Measurements from ENCODE around the gene TMEM168.

TMEM168 gene

DNA sequence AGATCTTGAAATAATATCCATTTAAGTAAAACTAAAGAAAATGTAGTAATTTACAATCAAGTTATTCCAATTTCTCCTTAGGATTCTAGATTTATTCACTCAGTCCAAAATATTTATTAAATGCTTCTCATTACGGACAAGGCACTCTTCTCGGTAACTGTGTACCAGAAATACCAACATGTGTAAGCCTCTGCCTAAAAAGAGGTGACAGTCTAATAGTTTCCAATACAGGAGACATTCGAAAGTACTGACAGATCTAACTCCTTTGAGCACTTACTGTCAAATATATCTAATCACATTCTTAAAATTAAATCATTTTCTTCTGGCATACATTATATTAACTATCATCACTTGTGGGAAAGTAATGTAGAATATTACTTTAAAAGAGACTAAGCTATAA is 26.9 kb downstream of the TMEM168 start:
- no peak overlapping the region for H3K4me3 ChIP-seq (ENCODE audit: low read length)
- no peak for DNase-seq (ENCODE audit: low read depth)
- TF ChIP-seq, protein P1, sequence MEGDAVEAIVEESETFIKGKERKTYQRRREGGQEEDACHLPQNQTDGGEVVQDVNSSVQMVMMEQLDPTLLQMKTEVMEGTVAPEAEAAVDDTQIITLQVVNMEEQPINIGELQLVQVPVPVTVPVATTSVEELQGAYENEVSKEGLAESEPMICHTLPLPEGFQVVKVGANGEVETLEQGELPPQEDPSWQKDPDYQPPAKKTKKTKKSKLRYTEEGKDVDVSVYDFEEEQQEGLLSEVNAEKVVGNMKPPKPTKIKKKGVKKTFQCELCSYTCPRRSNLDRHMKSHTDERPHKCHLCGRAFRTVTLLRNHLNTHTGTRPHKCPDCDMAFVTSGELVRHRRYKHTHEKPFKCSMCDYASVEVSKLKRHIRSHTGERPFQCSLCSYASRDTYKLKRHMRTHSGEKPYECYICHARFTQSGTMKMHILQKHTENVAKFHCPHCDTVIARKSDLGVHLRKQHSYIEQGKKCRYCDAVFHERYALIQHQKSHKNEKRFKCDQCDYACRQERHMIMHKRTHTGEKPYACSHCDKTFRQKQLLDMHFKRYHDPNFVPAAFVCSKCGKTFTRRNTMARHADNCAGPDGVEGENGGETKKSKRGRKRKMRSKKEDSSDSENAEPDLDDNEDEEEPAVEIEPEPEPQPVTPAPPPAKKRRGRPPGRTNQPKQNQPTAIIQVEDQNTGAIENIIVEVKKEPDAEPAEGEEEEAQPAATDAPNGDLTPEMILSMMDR (conservative IDR thresholded peaks at IDR 0.05; ENCODE audit: low read depth, low read length): no peak

GRCh38 chr7:112759905-112760304 is 30.3 kb downstream of the TMEM168 start:
- DNase-seq (ENCODE audit: low read depth): no peak
- TF ChIP-seq, protein P1 (conservative IDR thresholded peaks at IDR 0.05; ENCODE audit: low read depth, low read length): no peak
- H3K4me3 ChIP-seq (ENCODE audit: low read length): no peak overlapping the region

DNA sequence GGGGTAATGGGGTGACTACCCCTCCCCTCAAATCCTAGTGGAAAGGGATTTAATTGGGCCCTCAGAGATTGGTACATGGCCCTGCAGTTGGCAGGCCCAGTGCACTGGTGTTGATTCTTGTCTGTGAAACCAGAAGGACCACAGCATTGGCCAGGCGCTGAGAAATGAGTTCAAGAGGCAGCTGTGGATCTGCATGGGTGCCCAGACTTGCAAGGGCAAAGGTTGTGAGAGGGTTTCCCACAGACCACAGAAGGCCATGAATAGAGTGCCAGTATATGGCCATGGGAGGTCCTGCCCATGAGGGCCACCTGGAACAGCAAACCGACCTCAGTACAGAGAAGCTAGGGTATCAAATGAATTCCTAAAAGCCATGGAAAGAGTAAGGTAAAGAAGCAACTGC is 32.9 kb downstream of the TMEM168 start:
- no peak overlapping the region for H3K4me3 ChIP-seq (ENCODE audit: low read length)
- TF ChIP-seq, protein P1 (conservative IDR thresholded peaks at IDR 0.05; ENCODE audit: low read depth, low read length): no peak
- no peak for DNase-seq (ENCODE audit: low read depth)

GRCh38 chr7:112753298-112753697 is 36.9 kb downstream of the TMEM168 start:
- TF ChIP-seq, protein P1 (conservative IDR thresholded peaks at IDR 0.05; ENCODE audit: low read depth, low read length): no peak
- no peak for DNase-seq (ENCODE audit: low read depth)
- H3K4me3 ChIP-seq (ENCODE audit: low read length): no peak overlapping the region

DNA sequence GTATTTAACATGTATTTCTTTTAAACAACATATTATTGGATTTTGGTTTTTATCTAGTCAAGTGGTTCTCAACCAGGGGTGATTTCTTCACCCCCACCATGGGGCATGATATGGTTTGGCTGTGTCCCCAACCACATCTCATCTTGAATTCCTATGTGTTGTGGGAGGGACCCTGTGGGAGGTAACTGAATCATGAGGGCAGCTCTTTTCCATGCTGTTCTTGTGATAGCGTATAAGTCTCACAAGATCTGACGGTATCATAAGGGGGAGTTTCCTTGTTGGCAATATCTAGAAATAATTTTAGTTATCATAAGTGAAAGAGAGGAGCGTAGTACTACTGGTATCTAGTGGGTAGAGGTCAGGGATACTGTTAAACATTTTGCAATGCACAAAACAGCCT is 37.6 kb downstream of the TMEM168 start:
- TF ChIP-seq, protein P1 (conservative IDR thresholded peaks at IDR 0.05; ENCODE audit: low read depth, low read length): no peak
- no peak overlapping the region for H3K4me3 ChIP-seq (ENCODE audit: low read length)
- DNase-seq (ENCODE audit: low read depth): no peak

- TF ChIP-seq, protein P1 (conservative IDR thresholded peaks at IDR 0.05; ENCODE audit: low read depth, low read length): peak; percentile 8
- DNase-seq (ENCODE audit: low read depth): no peak
- no peak overlapping the region for H3K4me3 ChIP-seq (ENCODE audit: low read length)
Measured at GRCh38 chr7:112749775-112750174, 40.4 kb downstream of the TMEM168 start.

DNA sequence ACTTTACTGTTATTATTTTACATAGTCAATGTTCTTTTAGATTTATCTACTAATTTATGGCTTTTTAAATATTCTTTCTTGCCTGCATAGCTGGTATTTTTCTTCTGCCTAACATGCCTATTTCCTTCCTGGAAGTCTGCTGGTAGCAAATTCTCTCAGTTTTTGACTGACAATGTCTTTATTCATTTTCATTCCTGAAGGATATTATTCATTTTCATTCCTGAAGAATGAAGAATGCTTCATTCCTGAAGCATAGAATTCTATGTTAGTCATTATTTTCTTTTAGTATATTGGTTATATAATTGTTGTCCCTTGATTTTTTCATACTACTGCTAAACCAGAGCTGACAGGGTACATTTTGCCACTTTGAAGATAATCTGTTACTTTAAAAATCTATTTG is 41.8 kb downstream of the TMEM168 start:
- DNase-seq (ENCODE audit: low read depth): no peak
- no peak overlapping the region for H3K4me3 ChIP-seq (ENCODE audit: low read length)
- TF ChIP-seq, protein P1 (conservative IDR thresholded peaks at IDR 0.05; ENCODE audit: low read depth, low read length): no peak
